ENCODE data around the gene PPM1E.

The PPM1E gene

GRCh38 chr17:59028328-59028727, 272.7 kb downstream of the PPM1E start:
- Histone ChIP-seq H3K36me3 (ENCODE audit: low read length) (peaks cover 23% of the 10 kb centered on the region), H3K9me3 (ENCODE audit: insufficient read depth, low read length) (no peaks in the 10 kb centered on the region), H3K27me3 (ENCODE audit: low read length) (no peaks in the 10 kb centered on the region), H3K27ac (ENCODE audit: low read depth, low read length) (no peak overlapping the region), H3K4me2 (ENCODE audit: low read depth, low read length, poor library complexity, severe bottlenecking) (no peak overlapping the region), H4K20me1 (ENCODE audit: low read depth, low read length) (no peaks in the 10 kb centered on the region), H3K9me2 (replicated peaks; ENCODE audit: insufficient read depth, low read length) (no peaks in the 10 kb centered on the region), H3K4me3 (ENCODE audit: insufficient read depth, low read length, poor library complexity, severe bottlenecking) (no peak overlapping the region), H2AFZ (ENCODE audit: low read depth, low read length, severe bottlenecking) (no peak overlapping the region), H3K9ac (ENCODE audit: low read length) (no peak overlapping the region), H3K79me2 (ENCODE audit: insufficient read depth, low read length) (no peaks in the 10 kb centered on the region), H3F3A (ENCODE audit: insufficient read depth) (peaks cover 17% of the 10 kb centered on the region; the same call in 1 of the 2 replicates)
- TF ChIP-seq CTCF (IDR thresholded peaks at IDR 0.05; ENCODE audit: insufficient read depth, low read length, poor library complexity, severe bottlenecking) (no peak), EZH2phosphoT487 (conservative IDR thresholded peaks at IDR 0.05; ENCODE audit: low read length) (no peak)

GRCh38 chr17:59030811-59031210, 275.2 kb downstream of the PPM1E start:
- Histone ChIP-seq H3K9ac (ENCODE audit: low read length) (no peak overlapping the region), H3K27ac (ENCODE audit: low read depth, low read length) (no peak overlapping the region), H3K79me2 (ENCODE audit: insufficient read depth, low read length) (no peaks in the 10 kb centered on the region), H4K20me1 (ENCODE audit: low read depth, low read length) (no peaks in the 10 kb centered on the region), H3K36me3 (ENCODE audit: low read length) (peaks cover 18% of the 10 kb centered on the region), H3K4me3 (ENCODE audit: insufficient read depth, low read length, poor library complexity, severe bottlenecking) (no peak overlapping the region), H3K9me3 (ENCODE audit: insufficient read depth, low read length) (no peaks in the 10 kb centered on the region), H3F3A (ENCODE audit: insufficient read depth) (peaks cover 12% of the 10 kb centered on the region; the same call in 1 of the 2 replicates), H3K4me2 (ENCODE audit: low read depth, low read length, poor library complexity, severe bottlenecking) (no peak overlapping the region), H3K27me3 (ENCODE audit: low read length) (no peaks in the 10 kb centered on the region), H2AFZ (ENCODE audit: low read depth, low read length, severe bottlenecking) (no peak overlapping the region), H3K9me2 (replicated peaks; ENCODE audit: insufficient read depth, low read length) (no peaks in the 10 kb centered on the region)
- TF ChIP-seq EZH2phosphoT487 (conservative IDR thresholded peaks at IDR 0.05; ENCODE audit: low read length) (no peak), CTCF (IDR thresholded peaks at IDR 0.05; ENCODE audit: insufficient read depth, low read length, poor library complexity, severe bottlenecking) (no peak)
